ENCODE data around the gene CHP1. TPM values are rescaled to one million over a fixed set of nuclear protein-coding genes. Genes with fewer than 3 reads are reported as not detected.
A peak's percentile ranks its signal among the peaks of the same experiment; 100 is the strongest.

Gene CHP1
- total RNA-seq, 6 experiments from 2014 or later, result 137 to 270 (median 205) TPM

- no peak for ATAC-seq
- H3K4me1 ChIP-seq, result no peaks in the 10 kb centered on the region
- no peak for DNase-seq
- WGBS (ENCODE audit: insufficient coverage, low coverage, low lambda C conversion rate, missing lambda C conversion rate), result 100% methylated on average over 1 of the region's 1 CpG
- TF ChIP-seq POLR2A (IDR thresholded peaks at IDR 0.05) (no peak), CTCF (IDR thresholded peaks at IDR 0.05) (no peak)
- H3K9me3 ChIP-seq, result no peaks in the 10 kb centered on the region
- H3K4me3 ChIP-seq, result no peak overlapping the region
- H3K27me3 ChIP-seq, result no peaks in the 10 kb centered on the region
- H3K36me3 ChIP-seq, result no peaks in the 10 kb centered on the region
- intact Hi-C loops (cut with DNase I), result no loop called here
- no peak overlapping the region for H3K27ac ChIP-seq
Observed at GRCh38 chr15:41323611-41324010, 92.5 kb downstream of the CHP1 start.

- no peaks in the 10 kb centered on the region for H3K36me3 ChIP-seq
- H3K27ac ChIP-seq, result peak overlapping the region in 1 of 3 donors; percentile 57
- DNase-seq (no peak), ATAC-seq (no peak)
- WGBS (ENCODE audit: insufficient coverage, low coverage, low lambda C conversion rate, missing lambda C conversion rate), result 80% methylated on average over 6 of the region's 6 CpGs
- no peak overlapping the region for H3K4me3 ChIP-seq
- peaks cover 0 to 5% (median 0%) of the 10 kb centered on the region in 4 donors for H3K4me1 ChIP-seq
- TF ChIP-seq CTCF (IDR thresholded peaks at IDR 0.05) (no peak), POLR2A (IDR thresholded peaks at IDR 0.05) (no peak)
- H3K27me3 ChIP-seq, result no peaks in the 10 kb centered on the region
- H3K9me3 ChIP-seq, result no peaks in the 10 kb centered on the region
- intact Hi-C loops (cut with DNase I), result no loop called here
Observed at GRCh38 chr15:41331281-41331680, 100.2 kb downstream of the CHP1 start.

Other genes with a start within 250 kb of the CHP1 start
- gene INO80, start 115.0 kb upstream of the CHP1 start, total RNA-seq, result 10 to 100 TPM in 4 of 6 experiments, 1 to 10 TPM in 2; 7.8 to 12.5 (median 11.2) TPM
- gene EXD1, start 511 bp upstream of the CHP1 start, total RNA-seq, result under 1 TPM in 1 of 6 experiments, not detected in 5; 0.22 TPM
- 1 to 10 TPM in 1 of 6 experiments, under 1 TPM in 4, not detected in 1; 0.23 to 1.1 (median 0.82) TPM for gene OIP5, start 101.3 kb downstream of the CHP1 start, total RNA-seq
- 1 to 10 TPM; 2.2 to 9.3 (median 5.0) TPM for gene NUSAP1, start 101.6 kb downstream of the CHP1 start, total RNA-seq
- gene NDUFAF1, start 171.2 kb downstream of the CHP1 start, total RNA-seq, result 10 to 100 TPM; 19.3 to 26.0 (median 22.1) TPM
- gene RTF1, start 185.8 kb downstream of the CHP1 start, total RNA-seq, result 10 to 100 TPM; 10.5 to 21.5 (median 14.2) TPM